ENCODE data around the gene STIM2.
A peak's percentile ranks its signal among the peaks of the same experiment; 100 is the strongest.

STIM2 gene

DNA sequence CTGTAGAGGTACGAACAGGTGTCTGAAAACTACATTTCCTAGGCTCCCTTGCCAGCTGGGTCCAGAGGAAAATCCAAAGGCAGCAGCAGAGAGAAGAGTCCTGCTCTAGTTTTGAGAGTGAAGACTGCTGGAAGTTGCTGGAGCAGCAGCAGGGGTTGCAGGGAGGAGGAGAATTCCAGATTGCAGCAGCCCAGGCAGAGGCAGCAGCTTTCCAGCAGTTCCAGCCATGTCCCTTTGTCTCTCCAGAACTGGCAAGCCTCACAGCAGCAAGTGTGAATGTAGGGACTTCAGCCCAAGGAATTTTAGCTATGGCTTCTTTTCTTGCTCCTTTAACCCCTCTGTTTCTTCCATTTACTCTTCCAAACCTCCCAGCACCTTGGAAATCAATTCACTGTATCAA lies 24.1 kb upstream of the STIM2 start:
- DNase-seq (ENCODE audit: low read depth in 2 of 2, low spot score in 1 of 2) = no peak

DNA sequence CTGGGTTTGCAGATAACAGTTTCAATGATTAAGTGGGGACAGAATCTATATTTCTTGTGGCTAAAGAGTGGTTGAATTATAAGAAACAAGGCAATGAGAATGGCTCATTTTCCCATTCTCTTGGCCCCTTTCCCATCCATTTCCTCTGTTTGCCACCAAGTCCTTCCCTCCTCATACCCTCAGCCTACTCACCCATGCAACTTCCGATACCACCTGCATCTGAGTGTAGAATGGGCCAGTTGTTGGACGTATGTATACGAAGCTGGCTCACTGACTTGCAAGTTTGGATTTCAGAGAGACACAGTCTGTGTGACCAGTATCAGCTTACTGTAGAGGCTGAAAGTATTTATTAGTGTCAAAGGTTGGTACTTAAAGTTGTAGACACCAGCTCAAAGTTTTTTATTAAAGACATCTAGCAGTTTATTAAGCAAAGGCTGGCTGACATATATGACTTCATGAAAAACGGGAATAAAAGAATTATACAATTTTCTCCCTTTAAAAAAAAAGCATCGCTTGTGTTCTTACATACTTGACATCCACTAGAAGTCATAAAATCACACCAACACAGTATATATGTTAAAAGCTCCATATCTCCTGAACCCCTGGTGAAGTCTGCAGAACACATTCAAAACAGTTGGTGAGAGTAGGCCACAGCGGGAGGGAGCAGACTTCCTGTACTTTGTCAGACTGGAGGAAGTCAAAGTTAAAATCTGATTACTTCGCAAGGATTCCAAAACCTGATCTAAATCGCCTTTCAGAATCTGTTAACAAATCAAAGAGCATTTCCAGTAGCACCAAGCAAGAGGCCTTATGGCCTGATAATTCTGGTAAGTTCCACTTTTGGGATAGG lies 22.4 kb upstream of the STIM2 start:
- DNase-seq (ENCODE audit: low read depth in 2 of 2, low spot score in 1 of 2) = no peak

DNA sequence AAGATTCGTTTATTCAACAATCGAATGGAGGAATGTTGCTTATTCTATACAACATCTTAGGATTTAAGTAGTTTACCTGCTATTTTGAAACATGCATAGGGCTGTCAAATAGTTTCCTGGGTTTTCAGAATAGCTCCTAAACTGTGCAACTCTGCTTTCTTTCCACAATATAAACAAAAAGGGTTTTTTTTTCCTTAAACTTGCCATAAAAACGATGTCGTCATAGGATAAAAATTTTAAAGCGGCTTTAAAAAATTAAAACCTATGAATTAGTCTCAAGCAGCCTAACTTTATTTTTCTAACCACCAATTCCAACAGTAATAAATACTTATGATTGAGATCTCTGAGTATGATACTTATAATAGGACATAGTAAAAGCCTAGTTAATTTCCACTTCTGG lies 21.6 kb upstream of the STIM2 start:
- DNase-seq (ENCODE audit: low read depth in 2 of 2, low spot score in 1 of 2) = no peak

GRCh38 chr4:26839534-26839951 lies 21.1 kb upstream of the STIM2 start:
- no peak for DNase-seq (ENCODE audit: low read depth in 2 of 2, low spot score in 1 of 2)

DNA sequence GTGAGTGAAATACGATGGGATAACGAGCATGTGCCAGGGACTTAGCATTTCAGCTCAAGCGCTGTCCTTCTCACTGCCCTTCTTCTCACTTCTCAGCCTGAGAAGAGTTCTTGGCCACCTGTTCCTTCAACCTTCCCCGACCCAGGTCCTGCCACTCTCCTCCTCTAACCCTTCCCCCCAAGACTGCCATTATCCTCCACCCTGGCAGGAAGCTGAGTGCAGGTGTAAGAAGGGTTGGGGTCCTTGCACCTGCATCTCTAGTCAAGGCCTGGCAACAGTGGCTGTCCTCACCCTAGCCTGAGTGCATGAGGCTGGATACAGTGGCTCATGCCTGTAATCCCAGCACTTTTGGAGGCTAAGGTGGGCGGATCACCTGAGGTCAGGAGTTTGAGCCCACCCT lies 19.9 kb upstream of the STIM2 start:
- no peak for DNase-seq (ENCODE audit: low read depth in 2 of 2, low spot score in 1 of 2)

GRCh38 chr4:26842911-26843310 lies 17.7 kb upstream of the STIM2 start:
- DNase-seq (ENCODE audit: low read depth in 2 of 2, low spot score in 1 of 2) = no peak

DNA sequence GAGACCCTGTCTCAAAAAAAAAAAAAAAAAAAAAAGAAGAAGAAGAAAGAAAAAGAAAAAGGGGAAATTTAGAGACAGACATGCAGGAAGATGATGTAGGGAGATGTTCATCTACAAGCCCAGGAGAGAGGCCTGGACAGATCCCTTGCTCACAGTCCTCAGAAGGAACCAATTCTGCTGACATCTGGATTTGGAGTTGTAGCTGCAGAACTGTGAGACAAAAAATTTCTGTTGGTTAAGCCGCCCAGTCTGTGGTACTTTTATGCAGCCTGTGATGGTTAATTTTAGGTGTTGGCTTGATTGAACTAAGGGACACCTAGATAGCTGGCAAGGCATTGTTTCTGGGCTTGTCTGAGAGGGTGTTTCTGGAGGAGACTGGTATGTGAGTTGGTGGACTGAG lies 10.1 kb upstream of the STIM2 start:
- DNase-seq (ENCODE audit: low read depth in 2 of 2, low spot score in 1 of 2) = no peak

DNA sequence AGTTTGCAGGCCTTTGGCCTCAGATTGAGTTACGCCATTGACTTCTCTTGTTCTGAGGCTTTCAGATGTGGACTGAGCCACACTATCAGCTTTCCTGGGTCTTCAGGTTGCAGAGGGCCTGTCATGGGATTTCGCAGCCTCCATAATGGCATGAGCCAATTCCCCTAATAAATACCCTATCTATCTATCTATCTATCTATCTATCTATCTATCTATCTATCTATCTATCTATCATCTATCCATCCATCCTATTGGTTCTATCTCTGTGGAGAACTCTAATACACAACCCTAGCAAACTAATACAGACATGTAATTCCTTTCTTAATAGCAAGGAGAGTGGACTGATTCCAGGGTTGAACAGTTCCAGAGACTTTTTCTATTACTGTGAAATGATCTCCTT lies 9.5 kb upstream of the STIM2 start:
- DNase-seq (ENCODE audit: low read depth in 2 of 2, low spot score in 1 of 2) = no peak

GRCh38 chr4:26854701-26855100 lies 5.9 kb upstream of the STIM2 start:
- DNase-seq (ENCODE audit: low read depth in 2 of 2, low spot score in 1 of 2) = no peak

DNA sequence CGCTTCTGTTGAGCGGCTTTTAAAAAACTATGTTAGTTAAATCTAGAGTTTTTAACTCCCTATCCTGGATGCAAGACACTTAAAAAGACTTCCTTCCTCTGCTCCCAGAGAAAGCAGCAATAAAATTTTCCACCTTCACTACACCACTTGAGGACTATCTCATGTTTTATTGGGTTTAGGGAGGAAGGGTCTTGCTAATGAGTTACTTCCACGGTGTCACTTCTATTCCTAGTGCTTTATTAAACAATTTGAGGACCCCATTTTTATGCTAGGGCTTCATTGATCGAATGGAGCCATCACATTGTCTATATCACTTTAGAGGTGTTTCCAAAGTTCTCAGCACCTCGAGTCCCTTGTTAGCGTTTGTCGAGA lies 3.7 kb upstream of the STIM2 start:
- no peak for DNase-seq (ENCODE audit: low read depth in 2 of 2, low spot score in 1 of 2)

DNA sequence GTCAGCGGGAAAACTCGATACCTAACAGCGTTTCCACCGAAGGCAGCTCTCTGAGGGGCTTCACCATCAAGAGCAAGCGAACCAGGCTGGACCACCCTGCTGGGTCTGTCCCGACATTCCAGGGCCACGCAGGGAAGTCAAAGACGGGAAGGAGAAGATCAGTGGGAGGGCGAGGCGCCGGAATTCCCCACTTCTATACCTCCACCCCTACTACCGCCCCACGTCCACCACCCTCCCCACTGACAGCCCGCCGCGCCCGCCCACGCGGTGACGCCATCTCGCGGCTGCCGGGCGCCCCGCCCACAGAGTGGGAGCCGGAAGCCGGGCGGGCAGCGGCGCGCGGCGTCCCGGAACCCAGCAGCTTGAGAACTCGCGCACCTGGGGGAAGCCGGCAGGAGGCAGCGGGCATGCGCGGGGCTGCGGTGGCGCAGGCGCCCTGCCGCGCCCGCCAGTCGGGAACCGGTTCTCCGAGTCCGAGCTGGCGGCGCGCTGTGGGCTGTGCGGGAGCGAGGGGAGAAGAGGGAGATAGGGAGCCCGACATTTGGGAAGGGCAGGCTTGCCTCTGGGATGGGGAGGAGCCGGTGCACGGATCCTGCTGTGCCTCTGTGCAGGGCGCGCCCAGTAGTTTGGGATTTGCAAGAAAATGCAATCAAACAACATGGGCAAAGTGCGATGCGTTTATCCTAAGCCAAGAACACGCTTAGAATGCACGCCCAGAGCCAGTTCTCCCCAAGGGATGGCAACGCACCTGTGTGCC lies 3.2 kb upstream of the STIM2 start:
- DNase-seq (ENCODE audit: low read depth in 2 of 2, low spot score in 1 of 2) = peak; percentile 84 to 91

GRCh38 chr4:26858035-26858918 lies 2.4 kb upstream of the STIM2 start:
- no peak for DNase-seq (ENCODE audit: low read depth in 2 of 2, low spot score in 1 of 2)

DNA sequence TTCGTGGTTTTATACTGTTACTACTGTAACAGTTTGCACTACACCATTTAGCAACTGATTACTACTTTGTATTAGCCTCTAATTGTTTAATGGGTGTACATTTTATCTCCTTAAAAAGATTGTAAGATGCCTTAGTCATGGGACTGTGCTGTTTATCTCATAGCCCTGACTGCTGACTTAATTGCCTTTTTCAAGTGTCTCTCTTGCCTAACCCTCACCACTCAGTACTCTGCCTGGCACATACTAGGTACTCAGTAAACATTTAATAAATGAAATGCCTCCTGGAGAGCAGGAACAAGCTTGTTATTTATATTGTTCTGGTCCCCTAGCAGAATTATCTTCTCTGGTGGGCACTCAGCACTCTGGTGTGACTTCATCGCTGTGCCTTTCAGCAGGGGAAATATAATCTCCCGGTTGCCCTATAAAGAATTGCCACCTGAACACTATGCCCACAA lies 1.7 kb upstream of the STIM2 start:
- no peak for DNase-seq (ENCODE audit: low read depth in 2 of 2, low spot score in 1 of 2)

- no peak for DNase-seq (ENCODE audit: low read depth in 2 of 2, low spot score in 1 of 2)
Measured at GRCh38 chr4:26859762-26860156, 882 bp upstream of the STIM2 start.

GRCh38 chr4:26860922-26861433 lies 337 bp downstream of the STIM2 start:
- peak in 1 of 2 donors; percentile 30 for DNase-seq (ENCODE audit: low read depth in 2 of 2, low spot score in 1 of 2)

DNA sequence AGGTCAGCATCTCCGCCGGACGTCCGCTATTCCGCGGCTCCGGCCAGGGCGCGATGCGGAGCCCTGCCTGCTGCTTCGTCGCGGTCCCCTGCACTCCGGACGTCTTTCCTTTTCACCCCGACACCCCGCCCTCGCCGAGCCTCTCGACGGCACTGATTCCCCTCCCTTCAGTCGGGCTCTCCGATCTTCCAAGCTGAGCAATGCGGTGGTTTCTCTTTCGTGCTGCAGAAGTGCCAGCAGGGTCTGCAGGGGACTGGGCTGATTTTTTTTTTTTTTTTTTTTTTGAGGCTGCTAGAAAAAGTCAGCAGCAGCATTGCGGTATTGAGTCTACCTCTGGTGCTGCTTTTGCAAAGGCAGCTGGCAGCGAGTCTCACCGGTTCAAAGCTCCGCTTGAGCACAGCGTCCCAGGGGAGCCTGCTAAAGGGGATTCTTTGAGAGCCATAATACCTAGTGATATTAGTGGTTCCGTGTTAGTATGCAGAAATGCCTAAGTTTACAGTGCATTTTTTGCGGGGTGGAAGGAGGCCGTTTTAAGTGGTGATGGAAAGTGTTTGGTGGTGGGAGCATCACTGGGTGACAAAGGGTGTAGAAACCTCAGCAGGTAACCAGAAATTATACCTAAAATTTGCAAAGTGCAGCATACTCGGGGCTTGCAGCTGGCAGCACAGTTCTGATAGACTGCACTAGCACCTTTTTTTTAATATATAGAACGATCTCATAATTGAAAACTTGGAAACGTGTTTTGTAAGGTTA lies 969 bp downstream of the STIM2 start:
- DNase-seq (ENCODE audit: low read depth in 2 of 2, low spot score in 1 of 2) = peak; percentile 44 to 51

- DNase-seq (ENCODE audit: low read depth in 2 of 2, low spot score in 1 of 2) = no peak
Measured at GRCh38 chr4:26862381-26862915, 1.8 kb downstream of the STIM2 start.

GRCh38 chr4:26863512-26863911 lies 2.9 kb downstream of the STIM2 start:
- DNase-seq (ENCODE audit: low read depth in 2 of 2, low spot score in 1 of 2) = no peak

DNA sequence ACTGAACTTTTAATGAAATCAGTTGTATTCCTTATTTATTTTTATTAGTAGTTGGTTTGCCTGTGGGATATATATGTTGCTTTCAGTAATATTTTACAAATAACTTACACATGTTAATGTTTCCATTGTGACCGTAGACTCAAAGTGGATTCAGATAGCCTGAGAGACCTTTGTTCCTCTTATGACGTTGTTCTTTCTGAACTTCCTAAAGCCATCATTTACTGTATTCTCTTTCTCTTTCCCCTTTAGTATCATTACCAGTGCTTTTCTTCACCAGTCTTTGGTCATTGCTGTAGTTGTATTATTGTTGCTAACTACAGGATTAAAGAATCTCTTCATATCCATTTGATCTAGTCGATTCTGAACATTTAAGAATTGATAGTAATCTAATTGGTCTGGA lies 4.3 kb downstream of the STIM2 start:
- DNase-seq (ENCODE audit: low read depth in 2 of 2, low spot score in 1 of 2) = no peak

DNA sequence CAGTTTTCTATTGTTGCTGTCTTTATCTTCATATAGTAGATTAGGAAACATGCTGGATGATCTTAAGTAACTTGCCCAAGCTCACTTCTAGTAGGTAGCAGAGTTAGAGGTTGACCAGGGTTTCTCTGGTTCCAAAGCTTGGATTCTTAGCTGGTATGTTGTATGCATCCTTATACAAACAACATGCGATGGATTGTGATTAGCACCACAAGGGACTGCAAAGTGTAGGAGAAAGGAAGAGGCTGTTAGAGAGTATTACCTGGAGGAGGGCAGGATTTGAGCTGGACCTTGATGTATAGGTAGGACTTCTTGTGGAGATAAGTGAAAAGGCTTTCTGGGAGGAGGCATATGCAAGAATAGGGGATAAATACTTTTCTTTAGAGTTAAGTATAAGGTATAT lies 5.6 kb downstream of the STIM2 start:
- DNase-seq (ENCODE audit: low read depth in 2 of 2, low spot score in 1 of 2) = no peak
